H1 (cell line): Measurements from ENCODE around the gene FAM241B. TPM values are rescaled to one million over a fixed set of nuclear protein-coding genes. Genes with fewer than 3 reads are reported as not detected.

Source experiments
- CTCF ChIA-PET: fragments of 300-600 bp; sonication (Branson Sonifier 250); formaldehyde crosslinking; loops from one replicate; lab custom pipeline; 2021; ENCODE audit not compliant: partially characterized antibody; lab: Charles Lee
- POLR2A ChIA-PET: fragments of 300-600 bp; sonication (Branson Sonifier 250); formaldehyde crosslinking; loops from one replicate; lab custom pipeline; 2021; ENCODE audit warnings: inconsistent platforms; ENCODE audit not compliant: partially characterized antibody; lab: Charles Lee
- DNase-seq, 2 experiments: peaks; one replicate each; pipeline versions ENCODE4 v3.0.0 to v3.0.0-alpha.2; 2010 to 2022; ENCODE audit warnings: low spot score in 2 of 2, low read depth in 1 of 2, mixed read lengths in 1 of 2
- FAIRE-seq: peaks from 2 replicates; lab custom pipeline; 2011; peaks lifted over from hg19 to GRCh38; lab: Jason Lieb, UNC
- H2AFZ ChIP-seq: 2 replicates; pipeline ENCODE4 v1.8.1; 2012; ENCODE audit warnings: low read length, inconsistent platforms
- H2AK5ac ChIP-seq: 2 replicates; pipeline ENCODE4 v1.6.1; 2013; ENCODE audit warnings: low read depth, low read length
- H2BK120ac ChIP-seq: replicated peaks from 2 replicates; pipeline ENCODE3; 2013; ENCODE audit warnings: low read depth, low read length, inconsistent platforms
- H2BK12ac ChIP-seq: 2 replicates; pipeline ENCODE4 v1.6.1; 2013; ENCODE audit warnings: low read depth, low read length
- H2BK15ac ChIP-seq: 2 replicates; pipeline ENCODE4 v1.6.1; 2013; ENCODE audit warnings: low read length
- H2BK20ac ChIP-seq: 2 replicates; pipeline ENCODE4 v1.6.1; 2013; ENCODE audit warnings: low read length
- H2BK5ac ChIP-seq: 2 replicates; pipeline ENCODE4 v1.6.1; 2013; ENCODE audit warnings: low read depth, low read length
- H3K14ac ChIP-seq: 2 replicates; pipeline ENCODE4 v1.6.1; 2013; ENCODE audit warnings: inconsistent platforms; ENCODE audit not compliant: insufficient read length
- H3K18ac ChIP-seq: 2 replicates; pipeline ENCODE4 v1.6.1; 2013; ENCODE audit warnings: low read length; ENCODE audit errors: extremely low read depth
- H3K23ac ChIP-seq: 2 replicates; pipeline ENCODE4 v1.6.1; 2013; ENCODE audit warnings: inconsistent platforms; ENCODE audit not compliant: insufficient read length
- H3K23me2 ChIP-seq: 2 replicates; pipeline ENCODE4 v1.6.1; 2013; ENCODE audit warnings: low read depth, low read length
- H3K27ac ChIP-seq: 2 replicates; pipeline ENCODE4 v1.6.1; 2011; ENCODE audit warnings: low read depth, low read length, inconsistent platforms
- H3K27me3 ChIP-seq, 4 experiments: replicated peaks in 1 of 4; 1 replicate in 1 of 4; 2 replicates in 3 of 4; pipeline versions ENCODE4 v1.6.1 to v1.8.1; 2011 to 2013; ENCODE audit warnings: low read length in 3 of 4, mild to moderate bottlenecking in 3 of 4, inconsistent platforms in 2 of 4, mixed read lengths in 2 of 4, moderate library complexity in 1 of 4; ENCODE audit not compliant: control insufficient read depth in 3 of 4, insufficient read depth in 3 of 4; ENCODE audit errors: extremely low read depth in 1 of 4
- H3K36me3 ChIP-seq, 4 experiments: 2 replicates each; pipeline versions ENCODE4 v1.6.1 to v1.8.1; 2011 to 2013; ENCODE audit warnings: mild to moderate bottlenecking in 4 of 4, low read length in 3 of 4, moderate library complexity in 2 of 4, control low read depth in 1 of 4, inconsistent platforms in 1 of 4; ENCODE audit not compliant: insufficient read depth in 4 of 4, control insufficient read depth in 2 of 4
- H3K4ac ChIP-seq: replicated peaks from 2 replicates; pipeline ENCODE3; 2013; ENCODE audit warnings: low read length, low read depth, mixed read lengths, inconsistent platforms; ENCODE audit not compliant: insufficient read length
- H3K4me1 ChIP-seq, 4 experiments: replicated peaks in 1 of 4; 1 replicate in 1 of 4; 2 replicates in 3 of 4; pipeline versions ENCODE4 v1.6.1 to v1.8.1; 2011 to 2013; ENCODE audit warnings: low read length in 3 of 4, inconsistent platforms in 2 of 4, mixed read lengths in 1 of 4; ENCODE audit not compliant: insufficient read depth in 4 of 4, control insufficient read depth in 3 of 4
- H3K4me2 ChIP-seq, 2 experiments: 2 replicates each; pipeline versions ENCODE4 v1.6.1 to v1.8.1; 2011 to 2013; ENCODE audit warnings: low read depth in 2 of 2, low read length in 2 of 2, control low read depth in 1 of 2, inconsistent platforms in 1 of 2, mild to moderate bottlenecking in 1 of 2; ENCODE audit not compliant: insufficient read depth in 1 of 2
- H3K4me3 ChIP-seq, 4 experiments: fragments of 200-600, 300-600 bp in 1 of 4; sonication (generic), shearing (Covaris generic), sonication (Bioruptor Twin) in 1 of 4; 2 replicates each; pipeline versions ENCODE4 v1.5.1 to v1.8.1; 2011 to 2016; ENCODE audit warnings: low read length in 4 of 4, low read depth in 3 of 4, control low read depth in 2 of 4, inconsistent platforms in 2 of 4, mild to moderate bottlenecking in 2 of 4, mixed read lengths in 1 of 4, moderate library complexity in 1 of 4; ENCODE audit not compliant: insufficient read depth in 2 of 4; ENCODE audit errors: extremely low read depth in 1 of 4
- H3K56ac ChIP-seq: replicated peaks from 2 replicates; pipeline ENCODE3; 2013; ENCODE audit warnings: low read depth, mild to moderate bottlenecking, mixed read lengths, low read length, inconsistent platforms; ENCODE audit not compliant: insufficient read length
- H3K79me1 ChIP-seq: 2 replicates; pipeline ENCODE4 v1.6.1; 2013; ENCODE audit warnings: low read depth, low read length, control low read depth
- H3K79me2 ChIP-seq, 2 experiments: 2 replicates each; pipeline versions ENCODE4 v1.6.1 to v1.8.1; 2012 to 2013; ENCODE audit warnings: low read length in 2 of 2, mild to moderate bottlenecking in 2 of 2, inconsistent platforms in 1 of 2; ENCODE audit not compliant: insufficient read depth in 2 of 2, control insufficient read depth in 1 of 2
- H3K9ac ChIP-seq, 4 experiments: replicated peaks in 1 of 4; 1 replicate in 1 of 4; 2 replicates in 3 of 4; pipeline versions ENCODE4 v1.6.1 to v1.8.1; 2011 to 2013; ENCODE audit warnings: low read depth in 3 of 4, low read length in 3 of 4, control low read depth in 2 of 4, mild to moderate bottlenecking in 2 of 4, moderate library complexity in 2 of 4, inconsistent platforms in 1 of 4; ENCODE audit errors: extremely low read depth in 1 of 4
- H3K9me3 ChIP-seq, 2 experiments: 2 replicates each; pipeline versions ENCODE4 v1.6.1 to v1.8.1; 2012 to 2013; ENCODE audit warnings: mild to moderate bottlenecking in 2 of 2, moderate library complexity in 2 of 2, control low read depth in 1 of 2, inconsistent platforms in 1 of 2, low read depth in 1 of 2, low read length in 1 of 2, mixed read lengths in 1 of 2; ENCODE audit not compliant: insufficient read depth in 2 of 2
- H4K20me1 ChIP-seq, 2 experiments: replicated peaks in 1 of 2; 2 replicates each; pipeline versions ENCODE3 to v1.8.1; 2011 to 2013; ENCODE audit warnings: inconsistent platforms in 2 of 2, low read length in 2 of 2, mild to moderate bottlenecking in 1 of 2; ENCODE audit not compliant: insufficient read depth in 2 of 2, control insufficient read depth in 1 of 2
- H4K5ac ChIP-seq: 2 replicates; pipeline ENCODE4 v1.6.1; 2013; ENCODE audit warnings: low read length, low read depth, mixed read lengths, inconsistent platforms; ENCODE audit not compliant: insufficient read length
- H4K8ac ChIP-seq: 2 replicates; pipeline ENCODE4 v1.8.0; 2013; ENCODE audit warnings: mild to moderate bottlenecking, moderate library complexity, low read length, inconsistent platforms; ENCODE audit not compliant: insufficient read depth; ENCODE audit errors: extremely low read depth
- H4K91ac ChIP-seq: replicated peaks from 2 replicates; pipeline ENCODE3; 2013; ENCODE audit warnings: low read length, mixed read lengths, inconsistent platforms; ENCODE audit not compliant: insufficient read length
- CBX8 ChIP-seq: fragments of 300-800, 300-1000 bp; sonication (generic); IDR thresholded peaks from 2 replicates; pipeline ENCODE4 v1.7.1; 2016; ENCODE audit warnings: low read depth, low read length, borderline replicate concordance
- JUN ChIP-seq: IDR thresholded peaks from 2 replicates; pipeline ENCODE4 v1.6.1; 2011; ENCODE audit warnings: low read depth, mild to moderate bottlenecking, improper control_type of control experiment, low read length
- KDM1A ChIP-seq: fragments of 200-600, 300-600 bp; sonication (generic); IDR thresholded peaks from 2 replicates; pipeline ENCODE4 v1.7.1; 2016; ENCODE audit warnings: mild to moderate bottlenecking, low read length, borderline replicate concordance
- TAF1 ChIP-seq: IDR thresholded peaks from 2 replicates; pipeline ENCODE4 v1.6.1; 2011; ENCODE audit warnings: mild to moderate bottlenecking, low read depth, low read length
- TBP ChIP-seq: IDR thresholded peaks from 2 replicates; pipeline ENCODE4 v1.6.1; 2011; ENCODE audit warnings: low read depth, low read length, improper control_type of control experiment
- WGBS, 2 experiments: shearing (Covaris generic) in 1 of 2; methylation state at CpG; one replicate each; pipeline versions ENCODE4 v1.1.6 to v1.1.7; 2013 to 2015; ENCODE audit warnings: low lambda C conversion rate in 2 of 2, mixed read lengths in 2 of 2, inconsistent platforms in 1 of 2, low coverage in 1 of 2, missing lambda C conversion rate in 1 of 2; ENCODE audit not compliant: insufficient replicate concordance in 2 of 2, insufficient coverage in 1 of 2, insufficient read length in 1 of 2; ENCODE audit errors: extremely low coverage in 1 of 2, missing lambda C conversion rate in 1 of 2; 5-methylcytosine and 5-hydroxymethylcytosine counted together
- polyA plus RNA-seq, 7 experiments: library from polyadenylated mRNA; depleted of rRNA in 3 of 7; stranded (reverse) in 5 of 7; unstranded in 2 of 7; fragments of >200 nt in 5 of 7; fragments of 200-250 nt in 2 of 7; gene quantifications; 1 replicate in 5 of 7; 2 replicates in 1 of 7; 4 replicates in 1 of 7; pipeline versions ENCODE4 v1.2.1 to v1.2.3, GENCODE V29; 2011 to 2013; ENCODE audit warnings: missing spikeins in 2 of 7, mixed read lengths in 2 of 7
- total RNA-seq: library from RNA; stranded (reverse); fragmentation: NEBNext Ultra II Directional; extraction: Animal tissue kit (Norgen Biotek cat#: 25700); gene quantifications from 2 replicates; pipeline ENCODE4 v1.2.1, GENCODE V29; 2021
- TF ChIP-seq, protein P1 (sequence below): IDR thresholded peaks from 2 replicates; pipeline ENCODE4 v1.6.1; 2012; ENCODE audit warnings: low read length, inconsistent platforms

Gene FAM241B
- total and polyA plus RNA-seq, 2 of the 8 experiments (the other 6 are each of a cell fraction or from before 2014, with no cell fraction given): 19.3 to 30.1 TPM

DNA sequence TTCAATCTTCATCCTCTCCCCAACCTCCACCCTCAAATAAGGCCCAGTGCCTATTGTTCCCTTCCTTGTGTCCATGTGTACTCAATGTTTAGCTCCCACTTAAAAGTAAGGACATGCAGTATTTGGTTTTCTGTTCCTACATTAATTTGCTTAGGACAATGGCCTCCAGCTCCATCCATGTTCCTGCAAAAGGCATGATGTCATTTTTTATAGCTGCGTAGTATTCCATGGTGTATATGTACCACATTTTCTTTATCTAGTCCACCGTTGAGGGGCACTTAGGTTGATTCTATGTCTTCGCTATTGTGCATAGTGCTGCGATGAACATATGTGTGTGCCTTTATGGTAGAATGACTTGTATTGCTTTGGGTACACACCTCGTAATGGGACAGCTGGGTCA lies 49.6 kb upstream of the FAM241B start:
- Histone ChIP-seq H3K79me1 (no peaks in the 10 kb centered on the region), H3K56ac (no peak overlapping the region), H4K91ac (no peak overlapping the region), H2BK5ac (no peak overlapping the region), H2BK12ac (no peak overlapping the region), H4K20me1 (peaks cover 5 to 7% of the 10 kb centered on the region in 2 experiments), H3K4me1 (peaks cover 0 to 28% (median 16%) of the 10 kb centered on the region in 4 experiments; a peak in 6 of 7 replicates), H3K4ac (no peak overlapping the region), H3K4me2 (no peak overlapping the region; a peak in 1 of 4 replicates), H3K18ac (no peak overlapping the region), H2AK5ac (no peak overlapping the region), H3K9me3 (peaks cover 0 to 4% of the 10 kb centered on the region in 2 experiments; a peak in 1 of 4 replicates), H3K23me2 (peaks cover 8% of the 10 kb centered on the region; the same call in 1 of the 2 replicates), H2BK15ac (no peak overlapping the region), H4K8ac (no peak overlapping the region), H3K9ac (no peak overlapping the region), H4K5ac (no peak overlapping the region), H3K4me3 (no peak overlapping the region), H3K23ac (no peak overlapping the region), H3K36me3 (no peaks in the 10 kb centered on the region), H2BK20ac (no peak overlapping the region), H3K27me3 (peaks cover 59 to 76% (median 65%) of the 10 kb centered on the region in 4 experiments), H3K79me2 (no peaks in the 10 kb centered on the region), H3K14ac (no peak overlapping the region), H2AFZ (no peak overlapping the region), H2BK120ac (no peak overlapping the region), H3K27ac (no peak overlapping the region)
- no peak for DNase-seq
- ChIA-PET CTCF (interaction anchor here (1.1 to 47.4 kb wide), 9 partner anchors 10 to 136 kb away, joined by 3 to 578 read pairs (median 3); no protein-coding TSS in a partner anchor), POLR2A (interaction anchor here (1.2 to 7.1 kb wide), 2 partner anchors 12 to 40 kb away, joined by 3 to 67 read pairs; no protein-coding TSS in a partner anchor)
- TF ChIP-seq, protein P1, sequence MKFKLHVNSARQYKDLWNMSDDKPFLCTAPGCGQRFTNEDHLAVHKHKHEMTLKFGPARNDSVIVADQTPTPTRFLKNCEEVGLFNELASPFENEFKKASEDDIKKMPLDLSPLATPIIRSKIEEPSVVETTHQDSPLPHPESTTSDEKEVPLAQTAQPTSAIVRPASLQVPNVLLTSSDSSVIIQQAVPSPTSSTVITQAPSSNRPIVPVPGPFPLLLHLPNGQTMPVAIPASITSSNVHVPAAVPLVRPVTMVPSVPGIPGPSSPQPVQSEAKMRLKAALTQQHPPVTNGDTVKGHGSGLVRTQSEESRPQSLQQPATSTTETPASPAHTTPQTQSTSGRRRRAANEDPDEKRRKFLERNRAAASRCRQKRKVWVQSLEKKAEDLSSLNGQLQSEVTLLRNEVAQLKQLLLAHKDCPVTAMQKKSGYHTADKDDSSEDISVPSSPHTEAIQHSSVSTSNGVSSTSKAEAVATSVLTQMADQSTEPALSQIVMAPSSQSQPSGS: no peak
- TF ChIP-seq KDM1A (no peak), CBX8 (no peak), TBP (no peak), TAF1 (no peak), JUN (no peak)
- WGBS, 2 experiments: 72% methylated on average over 5 of the region's 5 CpGs; no CpG with 5 or more reads in 1 of the 2 experiments
- FAIRE-seq: no peak
